Upper lobe of left lung (tissue), 4 donors: ENCODE measurements around the gene PPM1N.

Source experiments
- CTCF ChIP-seq, 6 experiments: fragments of 450-650 bp in 4 of 6; fragments of 200-600 bp in 2 of 6; sonication (generic) in 2 of 6; IDR thresholded peaks; one replicate each; pipeline ENCODE4 v1.5.1; 2016 to 2019; ENCODE audit warnings: antibody characterized with exemption in 6 of 6
- EP300 ChIP-seq, 4 donors: sonication (generic); formaldehyde crosslinking; IDR thresholded peaks; one replicate each; pipeline ENCODE4 v1.5.1; 2017; ENCODE audit warnings: antibody characterized with exemption in 4 of 4, control low read depth in 2 of 4
- POLR2A ChIP-seq, 4 donors: fragments of 450-650 bp; IDR thresholded peaks; one replicate each; pipeline ENCODE4 v1.5.1; 2016 to 2017; ENCODE audit warnings: antibody characterized with exemption in 4 of 4, mild to moderate bottlenecking in 2 of 4
- POLR2AphosphoS5 ChIP-seq, 2 donors: sonication (generic); formaldehyde crosslinking; IDR thresholded peaks; one replicate each; pipeline ENCODE4 v1.5.1; 2017; ENCODE audit warnings: antibody characterized with exemption in 2 of 2

- TF ChIP-seq CTCF (IDR thresholded peaks at IDR 0.05) (no peak), POLR2A (IDR thresholded peaks at IDR 0.05) (no peak), POLR2AphosphoS5 (IDR thresholded peaks at IDR 0.05) (no peak), EP300 (IDR thresholded peaks at IDR 0.05) (no peak)
Observed at GRCh38 chr19:45463241-45463640, 35.0 kb upstream of the PPM1N start.
